Naive B cell (primary cell): Measurements from ENCODE around the gene NLRP1. TPM values are rescaled to one million over a fixed set of nuclear protein-coding genes. Genes with fewer than 3 reads are reported as not detected.

Experiments
- polyA plus RNA-seq, 6 donors: library from polyadenylated mRNA; unstranded; fragments of 300-500 nt; fragmentation: Illumina TruSeq; gene quantifications; one replicate each; pipeline ENCODE4 v1.2.3, GENCODE V29; 2021; ENCODE audit warnings: low read depth in 6 of 6

NLRP1 gene
- polyA plus RNA-seq, 6 donors from 2014 or later = 8.8 to 43.3 (median 18.2) TPM

Other genes with a start within 250 kb of the NLRP1 start
- 100 to 1,000 TPM; 261 to 392 (median 297) TPM for gene NUP88, start 164.8 kb downstream of the NLRP1 start, polyA plus RNA-seq
- 10 to 100 TPM; 41.4 to 58.7 (median 50.5) TPM for gene RPAIN, start 164.3 kb downstream of the NLRP1 start, polyA plus RNA-seq
- gene C1QBP, start 145.4 kb downstream of the NLRP1 start, polyA plus RNA-seq = 100 to 1,000 TPM; 206 to 309 (median 274) TPM
- gene DHX33, start 115.5 kb downstream of the NLRP1 start, polyA plus RNA-seq = 1 to 10 TPM in 3 of 6 donors, under 1 TPM in 3; 0.19 to 1.9 (median 1.1) TPM
- 10 to 100 TPM; 59.7 to 96.5 (median 69.5) TPM for gene DERL2, start 98.3 kb downstream of the NLRP1 start, polyA plus RNA-seq
- 10 to 100 TPM; 12.2 to 34.3 (median 26.8) TPM for gene MIS12, start 97.9 kb downstream of the NLRP1 start, polyA plus RNA-seq